Limb (tissue), 2 donors: Measurements from ENCODE around the gene KLK14.
A peak's percentile ranks its signal among the peaks of the same experiment; 100 is the strongest.

ENCODE experiments used
- DNase-seq, 2 donors: peaks; one replicate each; pipeline ENCODE4 v3.0.0-alpha.2; 2016; ENCODE audit errors: extremely low spot score in 2 of 2

Gene KLK14

DNA sequence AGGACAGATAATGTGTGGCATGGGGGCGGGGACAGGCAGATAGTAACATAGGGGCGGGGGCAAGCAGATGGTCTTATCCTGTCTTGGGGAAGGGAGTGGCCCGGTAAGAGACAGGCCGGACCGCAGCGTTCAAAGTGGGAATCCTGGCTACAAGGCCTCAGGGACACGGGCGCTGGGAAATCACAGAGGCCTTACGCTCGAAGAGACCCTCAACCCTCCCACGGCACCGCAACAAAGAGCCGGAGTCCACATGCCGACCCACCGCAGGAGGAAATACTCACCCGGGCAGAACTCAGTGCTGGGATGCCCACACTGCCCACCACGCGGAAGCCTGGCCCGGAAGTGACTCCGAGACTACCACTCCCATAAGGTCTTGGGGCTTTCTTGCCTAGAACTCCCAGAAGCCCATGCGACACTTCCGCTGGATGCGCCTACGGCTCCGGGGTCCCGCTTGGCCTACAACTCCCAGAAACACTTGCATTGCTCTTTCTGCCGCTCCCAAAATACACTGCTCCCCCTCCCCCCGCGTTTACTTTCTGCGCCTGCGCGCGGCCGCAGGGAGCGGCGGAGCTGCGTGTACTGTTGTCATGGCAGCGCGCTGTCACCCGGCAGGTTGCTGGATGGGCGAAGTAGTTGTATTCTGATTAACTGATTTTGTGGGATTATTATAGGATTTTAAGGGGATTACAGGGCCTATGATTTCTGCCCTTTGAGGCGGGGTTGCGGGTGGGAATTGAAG lies 25.5 kb upstream of the KLK14 start, which contains the start of gene CTU1:
TSS of gene CTU1 (minus strand) at position 344 of the 739 bp plus-strand sequence. CDS start 3,840 bp downstream, outside the sequence.
- DNase-seq, result peak; percentile 98 to 99

DNA sequence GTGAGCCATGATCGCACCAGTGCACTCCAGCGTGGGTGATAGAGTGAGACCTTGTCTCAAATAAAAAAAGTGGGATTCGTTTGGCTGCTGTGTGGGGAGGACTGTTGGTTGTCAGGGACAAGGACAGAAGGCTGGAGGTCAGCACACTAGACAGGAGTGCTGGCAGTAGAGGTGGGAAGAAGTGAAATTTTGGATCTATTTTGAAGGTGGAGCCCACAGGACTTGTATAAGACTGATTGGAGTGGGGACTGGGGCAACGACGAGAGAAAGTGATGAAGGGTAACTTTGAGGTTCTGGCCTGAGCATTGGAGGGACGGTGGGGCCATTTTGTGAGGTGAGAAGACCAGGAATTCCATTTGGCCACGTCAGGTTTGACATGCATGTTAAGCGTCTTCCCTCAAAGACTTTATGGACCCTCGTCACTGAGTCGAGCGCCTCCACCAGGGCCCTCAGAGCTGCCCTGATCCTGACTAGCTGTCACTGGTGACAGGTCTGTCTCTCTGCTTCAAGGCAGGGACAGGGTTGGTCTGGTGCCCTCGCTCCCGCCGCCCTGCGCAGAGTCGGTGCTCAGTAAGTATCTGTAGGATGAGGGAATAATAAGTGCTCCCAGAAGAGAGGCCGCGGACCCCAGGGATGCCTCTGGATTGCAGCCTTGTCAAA lies 24.8 kb upstream of the KLK14 start:
- DNase-seq, result no peak

DNA sequence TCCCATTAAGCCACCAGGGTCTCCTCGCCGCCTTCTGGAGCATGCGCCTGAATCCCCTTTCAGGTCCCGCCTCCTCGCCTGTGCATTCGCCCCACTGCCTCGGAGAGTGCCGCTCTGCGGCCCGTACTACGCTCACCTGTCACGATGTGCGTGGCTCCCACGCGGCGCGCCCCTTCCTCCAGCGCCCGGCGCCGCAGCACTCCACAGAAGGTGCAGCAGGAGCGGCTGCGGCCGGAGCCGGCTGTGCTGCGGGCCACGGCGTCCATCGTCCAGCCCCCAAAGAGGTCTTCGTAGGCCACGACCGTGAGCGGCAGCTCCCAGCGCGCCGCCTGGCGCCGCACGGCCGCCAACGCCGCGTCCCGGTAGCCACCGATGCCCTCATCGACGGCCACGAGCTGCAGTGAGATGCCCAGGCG lies 21.2 kb upstream of the KLK14 start:
- DNase-seq, result no peak

DNA sequence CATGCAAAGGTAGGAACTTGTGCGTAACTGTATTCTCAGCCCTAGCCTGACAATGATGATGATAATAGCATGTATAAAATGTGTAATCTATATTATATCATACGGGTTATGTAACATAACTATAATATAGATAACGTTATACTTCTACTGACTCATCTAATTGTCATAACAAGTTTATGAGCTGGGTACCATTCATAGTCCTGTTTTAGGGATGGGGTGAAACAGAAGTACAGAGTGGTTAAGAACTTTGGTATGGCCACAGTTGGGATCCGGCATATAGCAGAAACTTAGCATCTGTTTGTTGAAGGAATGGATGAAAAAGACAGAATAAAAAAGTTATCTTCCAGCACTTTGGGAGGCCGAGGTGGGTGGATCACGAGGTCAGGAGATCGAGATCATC lies 20.3 kb upstream of the KLK14 start:
- no peak for DNase-seq

DNA sequence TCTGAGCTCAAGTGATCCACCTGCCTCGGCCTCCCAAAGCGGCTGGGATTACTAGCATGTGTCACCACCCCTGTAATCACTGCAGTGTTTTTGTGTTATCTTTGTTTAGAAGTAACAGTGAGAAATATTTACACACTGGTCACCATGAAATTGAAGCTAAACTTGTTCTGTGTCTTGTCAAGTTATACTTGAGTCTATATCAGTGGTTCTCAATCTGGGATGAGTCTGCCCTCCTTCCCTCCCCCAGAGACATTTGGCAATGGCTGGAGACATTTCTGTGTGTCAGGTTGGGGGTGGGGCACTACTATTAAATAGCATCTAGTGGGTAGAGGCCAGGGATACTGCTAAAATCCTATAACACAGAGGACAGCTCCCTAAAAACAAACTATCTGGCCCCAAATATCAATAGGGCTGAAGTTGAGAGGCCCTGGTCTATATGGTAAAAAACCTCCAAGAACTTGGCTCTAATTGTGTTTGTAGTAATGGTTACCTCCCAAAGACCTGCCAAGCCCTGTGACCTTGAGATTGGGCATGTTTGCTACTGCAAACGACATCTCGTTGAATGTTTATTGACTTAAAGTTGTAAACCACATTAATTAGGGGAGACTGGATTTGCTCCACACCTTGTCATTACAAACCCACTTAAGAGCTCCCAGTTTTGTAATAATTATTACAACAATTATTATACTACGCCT lies 18.6 kb upstream of the KLK14 start:
- no peak for DNase-seq

DNA sequence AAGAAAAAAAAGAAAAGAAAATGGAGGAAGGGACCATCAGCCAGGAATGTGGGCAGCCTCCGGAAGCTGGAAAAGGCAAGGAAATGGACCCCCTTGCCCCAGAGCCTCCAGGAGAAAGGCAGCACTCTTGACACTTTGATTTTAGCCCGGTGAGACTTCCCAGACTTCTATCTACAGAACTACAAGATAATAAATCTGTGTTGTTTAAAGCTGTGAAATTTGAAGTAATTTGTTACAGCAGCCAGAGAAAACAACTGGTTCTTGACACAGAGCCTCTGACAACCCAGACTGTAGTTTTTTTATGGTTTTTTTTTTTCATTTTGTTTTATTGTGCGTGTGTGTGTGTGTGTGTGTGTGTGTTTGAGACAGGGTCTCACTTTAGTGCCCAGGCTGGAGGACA lies 17.9 kb upstream of the KLK14 start:
- no peak for DNase-seq

DNA sequence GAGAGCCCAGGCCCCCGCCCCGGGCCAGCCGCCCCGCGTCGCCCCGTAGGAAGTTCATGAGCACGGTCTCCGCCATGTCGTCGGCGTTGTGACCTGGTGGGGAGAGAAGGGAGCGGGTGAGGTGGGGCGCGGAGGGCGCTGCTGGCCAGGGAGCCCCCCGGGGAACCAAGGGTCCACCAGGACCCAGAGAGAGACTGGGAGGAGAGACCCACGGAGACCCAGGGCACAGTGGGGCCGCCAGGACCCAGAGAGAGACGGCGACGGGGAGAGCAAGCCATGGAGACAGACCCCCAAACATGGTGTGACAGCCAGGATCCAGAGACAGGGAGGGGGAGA lies 16.3 kb upstream of the KLK14 start:
- no peak for DNase-seq

DNA sequence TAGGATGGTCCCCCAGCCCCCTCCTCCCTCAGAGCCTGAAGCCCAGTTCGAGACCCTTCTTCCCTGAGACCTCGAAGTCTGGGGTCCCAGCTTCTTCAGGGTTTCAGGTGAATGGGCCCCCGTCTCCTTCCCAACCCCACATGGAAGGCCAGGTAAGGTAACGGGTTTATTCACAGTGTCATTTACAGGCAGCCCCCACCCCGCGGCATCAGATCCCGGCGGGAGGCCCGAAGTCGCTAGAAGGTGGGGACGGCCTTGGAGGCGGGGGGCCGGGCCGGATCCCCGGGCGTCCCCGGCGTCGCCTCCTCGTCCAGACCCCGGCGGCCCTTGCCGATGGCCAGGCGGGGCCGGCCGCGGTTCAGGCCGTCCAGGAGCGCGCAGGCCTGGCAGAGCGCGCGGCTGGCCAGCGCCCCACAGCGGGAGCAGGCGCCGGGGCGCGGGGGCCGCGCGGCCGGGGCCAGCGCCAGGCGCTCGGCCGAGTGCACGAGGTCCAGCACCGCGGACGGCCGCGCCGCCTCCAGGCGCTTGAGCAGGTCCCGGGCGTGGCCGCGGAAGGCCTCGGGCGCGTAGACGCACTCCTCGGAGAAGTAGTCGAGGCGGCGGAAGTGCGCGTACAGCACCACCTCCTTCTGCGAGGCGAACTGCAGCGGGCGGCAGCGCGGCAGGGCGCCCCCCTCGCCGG lies 15.8 kb upstream of the KLK14 start:
- DNase-seq, result peak; percentile 15 to 66

DNA sequence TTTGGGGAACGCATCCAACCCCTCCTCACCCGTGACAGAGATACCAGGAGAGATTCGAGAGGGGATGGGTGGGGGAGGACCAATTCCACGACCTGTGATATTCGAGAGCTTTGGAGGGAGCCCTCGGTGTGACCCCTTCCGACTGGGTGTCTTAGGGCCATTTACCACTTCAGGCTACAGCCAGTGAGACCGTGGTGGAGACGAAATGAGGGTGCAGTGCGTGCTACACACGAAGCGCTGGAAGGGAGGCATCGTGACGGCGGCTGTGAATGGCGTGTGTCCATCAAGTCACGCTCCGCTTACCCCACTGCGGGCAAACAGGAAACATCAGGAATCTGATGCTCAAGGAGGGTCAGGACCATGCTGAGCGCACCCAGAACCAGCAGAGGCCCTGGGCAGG lies 15.1 kb upstream of the KLK14 start:
- no peak for DNase-seq

DNA sequence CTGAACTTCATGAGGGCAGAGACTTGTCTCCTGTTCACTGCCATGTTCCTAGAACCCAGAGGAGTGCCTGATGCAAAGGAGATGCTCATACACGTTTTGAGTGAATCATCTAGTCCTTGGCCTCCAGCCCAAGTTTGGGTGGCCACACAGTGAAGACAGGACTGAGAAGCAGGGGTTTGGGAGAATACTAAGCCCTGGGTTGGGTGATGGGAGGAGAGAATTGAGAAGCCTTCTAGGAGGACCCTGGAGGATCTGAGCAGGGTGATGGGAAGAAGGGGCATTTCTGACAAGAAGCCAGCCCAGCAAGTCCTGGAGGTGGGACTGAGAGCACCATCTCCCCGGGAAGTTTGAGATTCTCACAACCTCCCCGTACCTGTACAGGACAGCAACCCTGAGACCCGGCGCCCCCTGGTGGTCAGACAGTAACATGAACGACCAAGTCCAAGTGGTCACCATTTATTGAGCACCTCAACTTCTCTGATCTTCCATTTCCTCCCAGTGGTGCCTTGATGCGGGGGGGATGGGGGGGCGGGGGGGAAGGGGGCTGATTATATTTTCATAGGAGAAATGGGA lies 14.6 kb upstream of the KLK14 start:
- peak; percentile 38 to 70 for DNase-seq

DNA sequence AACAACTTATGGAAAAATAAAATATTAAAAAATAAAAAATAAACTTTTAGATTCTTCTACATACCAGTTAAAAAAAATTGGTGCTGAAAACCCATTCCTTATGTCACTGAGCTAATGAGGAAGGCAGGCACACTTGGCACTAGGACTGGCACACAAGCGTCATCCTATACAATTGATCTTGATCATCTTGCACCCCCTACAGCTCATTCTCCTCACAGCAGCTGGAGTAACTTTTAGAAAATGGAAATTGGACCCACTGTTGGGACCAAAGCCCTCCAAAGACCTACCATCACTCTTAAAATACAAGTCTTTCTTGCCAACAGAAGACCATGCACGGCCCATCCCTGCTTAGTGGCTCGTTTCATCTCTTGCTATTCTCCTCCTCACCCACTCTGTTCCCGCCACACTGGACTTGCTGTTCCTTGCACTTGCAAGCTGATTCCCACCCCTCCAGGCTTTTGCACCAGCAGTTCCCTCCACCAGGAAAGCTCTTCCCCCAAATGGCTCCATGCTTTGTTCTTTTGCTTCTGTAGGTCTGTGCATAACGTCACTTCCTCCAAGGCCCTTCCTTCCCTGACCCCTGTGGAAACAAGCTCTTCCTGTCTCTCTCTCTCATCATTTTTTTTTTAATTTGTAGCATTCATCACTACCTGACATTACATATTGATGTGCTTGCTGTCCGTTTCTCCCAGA lies 13.9 kb upstream of the KLK14 start:
- no peak for DNase-seq

DNA sequence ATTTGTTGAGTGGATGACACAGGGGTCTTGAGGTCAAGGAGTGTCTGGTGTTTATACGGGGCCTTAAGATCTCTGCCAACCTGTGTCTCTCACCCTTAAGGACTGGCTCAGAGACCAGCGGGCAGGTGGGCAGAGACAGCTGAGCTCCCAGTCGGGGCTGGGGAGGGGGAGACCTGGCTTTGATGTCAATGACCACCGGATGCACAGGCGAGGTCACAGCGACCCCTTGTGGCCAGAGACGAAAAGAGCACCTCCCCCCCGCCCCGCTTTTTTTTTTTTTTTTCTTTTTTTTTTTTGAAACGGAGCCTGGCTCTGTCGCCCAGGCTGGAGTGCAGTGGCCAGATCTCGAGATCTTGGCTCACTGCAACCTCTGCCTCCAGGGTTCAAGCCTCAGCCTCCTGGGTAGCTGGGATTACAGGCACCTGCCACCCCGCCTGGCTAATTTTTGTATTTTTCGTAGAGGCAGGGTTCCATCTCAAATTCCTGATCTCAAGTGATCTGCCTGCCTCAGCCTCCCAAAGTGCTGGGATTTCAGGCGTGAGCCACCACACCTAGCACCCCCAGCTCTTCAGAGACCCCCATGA lies 12.1 kb upstream of the KLK14 start:
- peak in 1 of 2 donors; percentile 57 for DNase-seq

DNA sequence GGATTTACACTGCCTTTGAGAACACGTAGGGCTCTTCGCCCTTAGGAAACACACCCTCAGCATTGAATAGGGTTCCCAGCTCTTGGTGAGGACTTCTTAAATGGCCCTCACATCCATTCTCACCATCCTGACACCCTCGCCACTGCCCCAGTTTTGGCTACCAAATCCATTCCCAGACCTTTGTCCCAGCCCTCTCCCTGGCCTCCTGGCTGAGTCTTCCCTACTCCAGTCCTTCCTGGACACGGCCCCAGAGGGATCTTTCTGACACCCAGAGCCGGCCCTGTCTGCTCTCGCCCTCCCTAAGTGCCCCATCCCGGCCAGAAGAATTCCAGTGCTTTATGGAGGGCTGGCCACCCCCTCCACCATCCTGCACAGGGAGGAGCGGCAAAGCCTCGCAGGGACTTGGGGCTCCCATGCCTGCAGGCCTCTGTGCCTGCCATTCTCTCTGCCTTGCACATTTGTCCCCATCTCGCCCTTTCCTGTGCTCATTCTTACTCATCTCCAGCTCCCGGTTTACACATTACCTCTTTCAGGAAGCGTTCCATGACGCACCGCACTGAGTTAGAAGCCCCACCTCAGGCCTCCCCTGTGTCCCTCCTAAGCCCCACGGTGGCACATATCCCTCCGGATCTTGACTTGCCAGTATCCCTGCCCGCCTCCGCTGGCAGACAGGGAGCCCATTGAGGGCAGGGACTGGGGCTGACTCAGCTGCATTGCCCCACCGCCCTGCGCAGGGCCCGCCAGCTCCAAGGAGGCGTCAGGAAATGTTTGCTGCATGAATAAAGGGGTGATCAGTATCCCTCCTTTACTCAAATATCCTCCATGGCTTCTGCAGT lies 11.0 kb upstream of the KLK14 start:
- DNase-seq, result no peak

DNA sequence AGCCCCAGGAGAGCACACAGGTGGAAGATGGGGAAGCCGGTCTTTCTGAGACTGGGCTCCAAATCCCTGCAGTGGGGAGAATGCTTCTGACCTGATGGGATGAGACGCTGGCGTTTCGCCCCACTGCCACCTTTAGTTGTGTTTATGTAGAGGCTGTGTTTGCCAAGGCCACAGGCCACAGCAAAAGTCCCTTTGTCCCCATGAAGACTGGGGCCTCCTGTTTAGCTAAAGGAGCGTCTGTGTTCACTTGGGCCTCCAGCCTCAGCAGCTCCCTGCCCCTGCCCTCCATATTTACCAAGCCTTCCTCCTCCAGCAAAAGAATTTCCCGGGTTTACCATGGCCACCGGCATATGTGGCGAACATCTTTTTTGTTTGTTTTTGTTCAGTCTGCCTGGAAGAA lies 10.4 kb upstream of the KLK14 start:
- DNase-seq, result no peak

DNA sequence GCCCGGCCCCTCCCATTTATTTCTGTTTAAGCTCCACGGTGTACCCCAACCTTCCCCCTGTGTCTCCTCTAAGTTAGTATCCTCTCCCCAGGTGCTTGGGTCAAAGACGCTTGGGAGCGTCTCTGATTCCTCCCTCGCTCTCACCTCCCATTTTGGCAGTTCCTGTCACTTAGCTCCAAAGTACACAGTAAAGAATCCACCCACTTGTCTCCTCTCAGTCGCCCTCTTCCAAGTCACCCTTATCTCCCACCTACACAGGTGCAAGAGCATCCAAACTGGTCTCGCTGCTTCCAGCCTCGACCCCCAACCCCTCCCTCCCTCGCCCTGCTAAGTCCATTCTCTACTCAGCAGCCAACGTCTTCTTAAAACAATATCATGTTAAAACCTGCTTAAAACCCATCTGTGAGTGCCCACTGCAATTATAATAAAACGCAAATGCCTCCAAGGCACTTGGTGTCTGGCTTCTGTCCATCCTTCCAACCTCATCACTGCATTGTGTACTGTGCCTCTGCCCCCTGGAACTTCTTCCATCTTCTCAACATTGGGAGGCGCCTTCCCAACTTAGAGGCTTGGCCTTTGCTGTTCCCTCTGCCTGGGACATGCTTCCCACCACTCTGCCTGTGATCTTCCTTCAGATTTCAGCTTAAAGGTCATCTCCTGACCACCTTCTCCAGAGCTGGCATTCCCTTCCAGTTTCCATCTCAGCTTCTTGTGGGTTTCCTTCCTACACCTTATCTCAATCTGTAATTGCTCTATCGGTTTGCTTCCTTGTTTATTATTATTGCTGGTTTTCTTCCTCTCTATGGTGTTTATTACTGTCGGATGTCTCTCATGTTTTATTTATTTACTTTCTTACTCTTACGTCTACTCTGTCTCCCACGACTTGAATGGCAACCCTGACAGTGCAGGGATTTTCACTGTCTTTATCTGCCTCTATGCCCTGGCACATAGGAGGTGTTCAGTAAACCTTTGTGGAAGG lies 9.5 kb upstream of the KLK14 start:
- DNase-seq, result no peak

DNA sequence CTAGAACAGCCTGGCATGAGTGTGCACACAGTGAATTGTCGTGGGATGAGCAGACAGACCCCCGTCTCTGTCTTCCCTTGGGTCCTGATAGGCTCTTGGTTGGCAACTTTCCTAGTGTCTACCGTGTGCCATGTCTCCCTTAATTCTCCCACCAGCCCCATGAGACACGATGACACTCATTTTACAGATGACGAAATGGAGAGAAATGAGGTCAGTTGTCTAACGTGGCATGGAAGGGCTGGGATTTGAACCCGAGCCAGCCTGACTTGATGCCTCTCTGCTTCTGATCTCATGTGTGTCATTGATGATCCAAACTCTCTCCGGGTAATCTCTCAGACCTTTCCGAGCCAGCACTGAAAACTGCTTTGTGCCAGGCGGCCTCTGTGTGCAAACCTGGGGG lies 8.4 kb upstream of the KLK14 start:
- no peak for DNase-seq

DNA sequence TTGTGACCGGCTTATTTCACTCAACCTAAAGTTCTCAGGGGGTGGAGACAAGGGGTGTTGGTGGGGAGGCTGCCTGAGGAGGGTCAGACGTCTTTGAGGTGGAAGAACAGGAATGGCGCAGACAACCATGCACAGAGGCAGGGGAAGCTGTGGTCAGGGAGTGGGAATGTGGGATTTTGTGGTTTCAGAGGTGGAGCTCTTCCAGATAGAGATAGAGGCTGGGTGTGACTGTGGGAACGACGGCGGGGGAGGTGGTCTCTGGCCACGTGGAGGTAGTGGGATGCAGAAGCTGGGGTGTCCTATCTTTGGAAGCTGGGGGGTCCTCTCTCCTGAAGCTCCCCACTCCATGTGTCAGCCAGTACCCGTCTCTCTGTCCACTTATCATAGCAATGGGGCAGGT lies 7.8 kb upstream of the KLK14 start:
- DNase-seq, result no peak

DNA sequence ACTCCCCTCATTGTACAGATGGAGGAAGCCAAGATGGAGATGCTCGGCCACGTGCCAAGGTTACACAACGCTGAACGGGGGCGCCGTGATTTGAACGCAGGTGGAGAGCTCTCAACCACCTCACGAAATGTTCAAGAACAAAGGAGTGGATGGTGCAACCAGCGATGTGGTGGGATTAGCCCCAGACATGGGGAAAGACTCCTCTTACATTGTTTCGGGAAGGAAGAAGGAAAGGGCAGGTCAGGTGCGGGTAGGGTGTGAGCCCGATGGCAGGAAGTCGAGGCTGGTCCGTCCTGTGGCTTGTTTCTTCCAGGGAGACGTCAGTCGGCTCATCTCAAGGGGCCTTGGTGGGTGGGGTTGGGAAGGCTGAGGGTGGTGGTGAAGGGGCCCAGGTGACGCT lies 7.1 kb upstream of the KLK14 start:
- no peak for DNase-seq
